Uterus (tissue), 4 donors: ENCODE measurements around the gene KCNS3. TPM values are rescaled to one million over a fixed set of nuclear protein-coding genes. Genes with fewer than 3 reads are reported as not detected.

Experiments
- DNase-seq, 2 donors: peaks; one replicate each; pipeline ENCODE4 v3.0.0-alpha.2; 2019 to 2020
- H3K27ac ChIP-seq, 2 donors: fragments of 200-600 bp; sonication (generic); 1 replicate in 1 of 2; 2 replicates in 1 of 2; pipeline ENCODE4 v1.5.1; 2016 to 2018
- H3K27me3 ChIP-seq, 2 donors: fragments of 200-600 bp; sonication (generic); one replicate each; pipeline ENCODE4 v1.5.1; 2018 to 2019; ENCODE audit warnings: control low read depth in 1 of 2
- H3K36me3 ChIP-seq, 2 donors: fragments of 200-600 bp; sonication (generic); one replicate each; pipeline ENCODE4 v1.5.1; 2019; ENCODE audit warnings: control low read depth in 1 of 2
- H3K4me1 ChIP-seq, 2 donors: fragments of 200-600 bp; sonication (generic); one replicate each; pipeline ENCODE4 v1.5.1; 2018 to 2019; ENCODE audit warnings: control low read depth in 1 of 2
- H3K4me3 ChIP-seq, 2 donors: fragments of 200-600 bp; sonication (generic); 1 replicate in 1 of 2; 2 replicates in 1 of 2; pipeline ENCODE4 v1.5.1; 2018 to 2019; ENCODE audit warnings: mild to moderate bottlenecking in 1 of 2
- H3K9me3 ChIP-seq, 2 donors: fragments of 200-600 bp; sonication (generic); one replicate each; pipeline ENCODE4 v1.5.1; 2019; ENCODE audit warnings: control low read depth in 1 of 2
- CTCF ChIP-seq, 4 experiments: fragments of 200-600 bp in 2 of 4; fragments of 450-650 bp in 2 of 4; sonication (generic) in 2 of 4; IDR thresholded peaks; one replicate each; pipeline ENCODE4 v1.5.1; 2016 to 2019; ENCODE audit warnings: antibody characterized with exemption in 4 of 4, mild to moderate bottlenecking in 2 of 4, moderate library complexity in 1 of 4
- POLR2A ChIP-seq, 2 donors: fragments of 450-650 bp; IDR thresholded peaks; one replicate each; pipeline ENCODE4 v1.6.1; 2016; ENCODE audit warnings: antibody characterized with exemption in 2 of 2, mild to moderate bottlenecking in 1 of 2, moderate library complexity in 1 of 2
- intact Hi-C: fragments of 100-400 bp; cut with DNase I; formaldehyde crosslinking; loops from one replicate; pipeline ENCODE4 v1.15.1; 2023; ENCODE audit warnings: low total_unique reads
- total RNA-seq, 4 donors: library from RNA; depleted of rRNA in 3 of 4; stranded (reverse); fragments of >200 nt in 3 of 4; gene quantifications; one replicate each; pipeline versions ENCODE4 v1.1.0 to v1.2.4, GENCODE V29; 2014 to 2023
- donor health status: DM: yes; HTN: yes; CAD: no.

Gene KCNS3
- total RNA-seq, 4 donors from 2014 or later: 4.8 to 67.6 (median 11.6) TPM

- Histone ChIP-seq H3K27ac (no peak overlapping the region), H3K36me3 (no peaks in the 10 kb centered on the region), H3K9me3 (no peaks in the 10 kb centered on the region), H3K4me1 (no peaks in the 10 kb centered on the region), H3K4me3 (no peak overlapping the region), H3K27me3 (no peaks in the 10 kb centered on the region)
- intact Hi-C loops: no loop called here
- no peak for DNase-seq
- TF ChIP-seq CTCF (IDR thresholded peaks at IDR 0.05): no peak
These were observed 14.9 kb upstream of the KCNS3 start for GRCh38 chr2:17863539-17863938.

- DNase-seq: no peak
- Histone ChIP-seq H3K36me3 (no peaks in the 10 kb centered on the region), H3K4me3 (no peak overlapping the region), H3K4me1 (no peaks in the 10 kb centered on the region), H3K27ac (no peak overlapping the region), H3K27me3 (no peaks in the 10 kb centered on the region), H3K9me3 (no peaks in the 10 kb centered on the region)
- TF ChIP-seq POLR2A (IDR thresholded peaks at IDR 0.05) (no peak), CTCF (IDR thresholded peaks at IDR 0.05) (no peak)
- intact Hi-C loops: no loop called here
These were observed 13.8 kb upstream of the KCNS3 start for GRCh38 chr2:17864676-17865075.

- intact Hi-C loops: no loop called here
- no peak for DNase-seq
- TF ChIP-seq CTCF (IDR thresholded peaks at IDR 0.05): no peak
- no peak for TF ChIP-seq POLR2A (IDR thresholded peaks at IDR 0.05)
- H3K4me3 ChIP-seq: no peak overlapping the region
- no peaks in the 10 kb centered on the region for H3K4me1 ChIP-seq
- no peak overlapping the region for H3K27ac ChIP-seq
- no peaks in the 10 kb centered on the region for H3K9me3 ChIP-seq
- no peaks in the 10 kb centered on the region for H3K27me3 ChIP-seq
- no peaks in the 10 kb centered on the region for H3K36me3 ChIP-seq
These were observed 11.3 kb upstream of the KCNS3 start for GRCh38 chr2:17867133-17867532.

GRCh38 chr2:17869128-17869527, 9.3 kb upstream of the KCNS3 start:
- no peaks in the 10 kb centered on the region for H3K36me3 ChIP-seq
- DNase-seq: no peak
- TF ChIP-seq CTCF (IDR thresholded peaks at IDR 0.05) (no peak), POLR2A (IDR thresholded peaks at IDR 0.05) (no peak)
- no peak overlapping the region for H3K4me3 ChIP-seq
- no peaks in the 10 kb centered on the region for H3K4me1 ChIP-seq
- no peaks in the 10 kb centered on the region for H3K27me3 ChIP-seq
- intact Hi-C loops: no loop called here
- H3K9me3 ChIP-seq: no peaks in the 10 kb centered on the region
- H3K27ac ChIP-seq: no peak overlapping the region

- Histone ChIP-seq H3K27ac (no peak overlapping the region), H3K4me1 (no peaks in the 10 kb centered on the region), H3K9me3 (no peaks in the 10 kb centered on the region), H3K36me3 (no peaks in the 10 kb centered on the region), H3K27me3 (no peaks in the 10 kb centered on the region), H3K4me3 (no peak overlapping the region)
- TF ChIP-seq POLR2A (IDR thresholded peaks at IDR 0.05) (no peak), CTCF (IDR thresholded peaks at IDR 0.05) (no peak)
- intact Hi-C loops: no loop called here
- DNase-seq: no peak
These were observed 6.8 kb upstream of the KCNS3 start for GRCh38 chr2:17871639-17872038.
